HUDEP-2 (cell line): ENCODE data around the gene RSBN1.
"Not testable (repeated sequence)": the region's sequence is repeated elsewhere in the genome, so short reads cannot be mapped to it uniquely, and the experiment has no call there.

Experiments
- DNase-seq, 76 experiments: peaks; one replicate each; lab custom pipeline; 2025; ENCODE audit not compliant: unreplicated experiment in 76 of 76; lab: John Stamatoyannopoulos, UW

Gene RSBN1

GRCh38 chr1:113811888-113812660 is at the start of gene RSBN1:
RSBN1 (minus strand) TSS chr1:113812476; CDS start chr1:113812412, 64 bp downstream.
- peak; percentile 27 to 99 (median 97) for DNase-seq

- DNase-seq: no peak
These were observed 49.4 kb upstream of the RSBN1 start for GRCh38 chr1:113861641-113862040.

- DNase-seq: no peak
These were observed 48.6 kb upstream of the RSBN1 start for GRCh38 chr1:113860891-113861290.

- peak in 2 of 76 experiments; percentile 12 to 17 for DNase-seq
These were observed 47.4 kb upstream of the RSBN1 start for GRCh38 chr1:113859478-113860175.

GRCh38 chr1:113858982-113859381 is 46.7 kb upstream of the RSBN1 start:
- no peak for DNase-seq

GRCh38 chr1:113858418-113858817 is 46.1 kb upstream of the RSBN1 start:
- no peak for DNase-seq

GRCh38 chr1:113857776-113858175 is 45.5 kb upstream of the RSBN1 start:
- no peak for DNase-seq

- DNase-seq: no peak
These were observed 44.1 kb upstream of the RSBN1 start for GRCh38 chr1:113856401-113856790.

GRCh38 chr1:113855630-113856400 is 43.5 kb upstream of the RSBN1 start:
- no peak for DNase-seq

- DNase-seq: no peak
These were observed 42.0 kb upstream of the RSBN1 start for GRCh38 chr1:113854234-113854633.

- not testable (repeated sequence) for DNase-seq
These were observed 40.4 kb upstream of the RSBN1 start for GRCh38 chr1:113852694-113853093.

GRCh38 chr1:113850127-113850796 is 38.0 kb upstream of the RSBN1 start:
- no peak for DNase-seq

- no peak for DNase-seq
These were observed 36.8 kb upstream of the RSBN1 start for GRCh38 chr1:113849072-113849471.

GRCh38 chr1:113846391-113847035 is 34.2 kb upstream of the RSBN1 start:
- no peak for DNase-seq

GRCh38 chr1:113836534-113836933 is 24.3 kb upstream of the RSBN1 start:
- no peak for DNase-seq

GRCh38 chr1:113835686-113836290 is 23.5 kb upstream of the RSBN1 start:
- peak in 20 of 76 experiments; percentile 5 to 54 (median 32) for DNase-seq

GRCh38 chr1:113834716-113835115 is 22.4 kb upstream of the RSBN1 start:
- DNase-seq: no peak

GRCh38 chr1:113830039-113830438 is 17.8 kb upstream of the RSBN1 start:
- no peak for DNase-seq

- DNase-seq: no peak
These were observed 9.6 kb upstream of the RSBN1 start for GRCh38 chr1:113821916-113822315.

- no peak for DNase-seq
These were observed 6.3 kb upstream of the RSBN1 start for GRCh38 chr1:113818578-113818977.
